PC-9 (cell line): Measurements from ENCODE around the gene ANXA6. TPM values are rescaled to one million over a fixed set of nuclear protein-coding genes. Genes with fewer than 3 reads are reported as not detected.

Experiments used
- Bru-seq: library from RNA; stranded (reverse); fragments of 400-500 nt; gene quantifications from one replicate; lab custom pipeline; 2021; lab: Mats Ljungman, UMichigan
- BruChase-seq, 2 experiments: library from RNA; stranded (reverse); fragments of 400-500 nt; gene quantifications; one replicate each; lab custom pipeline; 2021; lab: Mats Ljungman, UMichigan
- BruUV-seq: library from RNA; stranded (reverse); fragments of 400-500 nt; replicated peaks from 2 replicates; lab custom pipeline; 2021; lab: Mats Ljungman, UMichigan
- CTCF ChIA-PET: fragments of 300-600 bp; sonication (Branson Sonifier 250); formaldehyde crosslinking; loops from one replicate; lab custom pipeline; 2022; ENCODE audit warnings: antibody characterized with exemption; lab: Charles Lee
- POLR2A ChIA-PET: fragments of 300-600 bp; sonication (Branson Sonifier 250); formaldehyde crosslinking; loops from one replicate; lab custom pipeline; 2022; ENCODE audit warnings: antibody characterized with exemption; ENCODE audit not compliant: unreplicated experiment; lab: Charles Lee
- DNase-seq, 2 experiments: peaks; one replicate each; pipeline versions ENCODE4 v3.0.0 to v3.0.0-alpha.2; 2015 to 2022; ENCODE audit warnings: mixed read lengths in 1 of 2
- H2AFZ ChIP-seq: fragments of 200-600 bp; sonication (generic); 2 replicates; pipeline ENCODE4 v1.8.1; 2017; ENCODE audit warnings: antibody characterized with exemption
- H3F3A ChIP-seq: fragments of 200-600 bp; sonication (generic); 2 replicates; pipeline ENCODE4 v1.8.1; 2017; ENCODE audit warnings: antibody characterized with exemption, mild to moderate bottlenecking, low read depth; ENCODE audit not compliant: insufficient read depth
- H3K27ac ChIP-seq: fragments of 200-600 bp; sonication (generic); 2 replicates; pipeline ENCODE4 v1.6.1; 2016; ENCODE audit warnings: mixed run types
- H3K27me3 ChIP-seq: fragments of 200-600 bp; sonication (generic); 2 replicates; pipeline ENCODE4 v1.6.1; 2016; ENCODE audit warnings: low read depth, mixed run types; ENCODE audit not compliant: insufficient read depth
- H3K36me3 ChIP-seq: fragments of 200-600 bp; sonication (generic); 2 replicates; pipeline ENCODE4 v1.6.1; 2016; ENCODE audit warnings: low read depth, mixed run types
- H3K4me1 ChIP-seq: fragments of 200-600 bp; sonication (generic); replicated peaks from 2 replicates; pipeline ENCODE4 v1.6.1; 2016; ENCODE audit warnings: mixed run types; ENCODE audit not compliant: insufficient read depth
- H3K4me2 ChIP-seq: fragments of 200-600 bp; sonication (generic); 2 replicates; pipeline ENCODE4 v1.6.1; 2017; ENCODE audit warnings: mixed run types
- H3K4me3 ChIP-seq: fragments of 200-600 bp; sonication (generic); 2 replicates; pipeline ENCODE4 v1.6.1; 2016; ENCODE audit warnings: mixed run types
- H3K79me2 ChIP-seq: fragments of 200-600 bp; sonication (generic); 2 replicates; pipeline ENCODE4 v1.6.1; 2017; ENCODE audit warnings: low read depth, mixed run types
- H3K9me2 ChIP-seq: fragments of 200-600 bp; sonication (generic); 2 replicates; pipeline ENCODE4 v1.8.1; 2017; ENCODE audit warnings: mild to moderate bottlenecking; ENCODE audit not compliant: insufficient read depth
- H3K9me3 ChIP-seq: fragments of 200-600 bp; sonication (generic); 2 replicates; pipeline ENCODE4 v1.8.1; 2016; ENCODE audit warnings: low read depth; ENCODE audit not compliant: insufficient read depth
- H4K20me1 ChIP-seq: fragments of 200-600 bp; sonication (generic); 2 replicates; pipeline ENCODE4 v1.8.1; 2017; ENCODE audit not compliant: insufficient read depth
- CTCF ChIP-seq: fragments of 200-600 bp; sonication (generic); conservative IDR thresholded peaks from 2 replicates; pipeline ENCODE4 v1.6.1; 2017; ENCODE audit warnings: mixed run types, antibody characterized with exemption, mild to moderate bottlenecking, moderate library complexity
- EZH2 ChIP-seq: fragments of 200-600 bp; sonication (generic); IDR thresholded peaks from 2 replicates; pipeline ENCODE4 v1.8.0; 2017; ENCODE audit warnings: antibody characterized with exemption, low read depth
- intact Hi-C: fragments of 100-400 bp; cut with micrococcal nuclease; formaldehyde crosslinking; loops from one replicate; pipeline ENCODE4 v1.10.0; 2022; ENCODE audit not compliant: unreplicated experiment
- long read RNA-seq: library from polyadenylated mRNA; stranded (forward); transcript quantifications from one replicate; pipeline ENCODE4 v2.0.0, GENCODE V29; 2022
- total RNA-seq: library from RNA; stranded (reverse); gene quantifications from 2 replicates; pipeline ENCODE4 v1.2.3, GENCODE V29; 2021

The ANXA6 gene
- total RNA-seq (18.0 and 22.4 TPM in 2 replicates), Bru-seq, nascent RNA (percentile 38 among the genes with signal in this experiment), BruChase-seq, experiment 1, labeled RNA remaining after a 2-hour chase (percentile 31 among the genes with signal in this experiment), BruChase-seq, experiment 2, labeled RNA remaining after a 6-hour chase (percentile 38 among the genes with signal in this experiment)
- long read RNA-seq, partial matches to known transcripts = 2 of 6 reads
- long read RNA-seq, other reads (novel, unspliced or antisense) = 4 of 6 reads

- H3K27ac ChIP-seq = no peak within 1 kb of the TSS
- H3K27me3 ChIP-seq = peaks cover 6% of the 10 kb centered on the region; the same call in 1 of the 2 replicates
- peak; percentile 43 to 76 for DNase-seq
- peak within 1 kb of the TSS; percentile 73 for H3K4me2 ChIP-seq
- H4K20me1 ChIP-seq = no peaks in the 10 kb centered on the region
- CTCF ChIA-PET = interaction anchor here (0.6 kb wide), 2 partner anchors 66 to 117 kb away, joined by 4 to 5 read pairs; partner anchors contain the start of gene CCDC69
- intact Hi-C loops = loop anchor here (2.0 kb wide), 1 partner anchor 31 kb away; no protein-coding TSS in a partner anchor
- H3K79me2 ChIP-seq = no peaks in the 10 kb centered on the region
- no peaks in the 10 kb centered on the region for H3K36me3 ChIP-seq
- peak within 1 kb of the TSS; percentile 53 for H3K4me3 ChIP-seq
- peak within 1 kb of the TSS; percentile 67 for H2AFZ ChIP-seq
- TF ChIP-seq CTCF (no peak), EZH2 (no peak)
- POLR2A ChIA-PET = interaction anchor here (0.5 to 0.9 kb wide), 3 partner anchors 77 to 617 kb away, joined by 3 to 7 read pairs (median 3); partner anchors contain the start of gene TNIP1
- H3K9me3 ChIP-seq = no peaks in the 10 kb centered on the region
- BruUV-seq = no TSS peak
- no peaks in the 10 kb centered on the region for H3K4me1 ChIP-seq
- no peaks in the 10 kb centered on the region for H3F3A ChIP-seq
- no peaks in the 10 kb centered on the region for H3K9me2 ChIP-seq
Measured at GRCh38 chr5:151157426-151158286, at the start of gene ANXA6. Gene ANXA6 (minus strand): TSS chr5:151157779. CDS start chr5:151147901, 9,878 bp downstream.

- Histone ChIP-seq H2AFZ (no peak overlapping the region), H3K9me3 (no peaks in the 10 kb centered on the region), H3K4me1 (no peaks in the 10 kb centered on the region), H3F3A (no peaks in the 10 kb centered on the region), H3K4me2 (no peak overlapping the region), H3K27me3 (no peaks in the 10 kb centered on the region), H3K79me2 (no peaks in the 10 kb centered on the region), H4K20me1 (no peaks in the 10 kb centered on the region), H3K36me3 (no peaks in the 10 kb centered on the region), H3K9me2 (no peaks in the 10 kb centered on the region), H3K27ac (no peak overlapping the region), H3K4me3 (no peak overlapping the region)
- no peak for DNase-seq
- intact Hi-C loops = no loop called here
- POLR2A ChIA-PET = no interaction called here
- BruUV-seq = no TSS peak
- TF ChIP-seq CTCF (no peak), EZH2 (no peak)
- CTCF ChIA-PET = no interaction called here
Measured at GRCh38 chr5:151205411-151205810, 47.8 kb upstream of the ANXA6 start.

- POLR2A ChIA-PET = no interaction called here
- CTCF ChIA-PET = no interaction called here
Measured at GRCh38 chr5:151204051-151204450, 46.5 kb upstream of the ANXA6 start.

More at GRCh38 chr5:151204051-151204450, 46.5 kb upstream of the ANXA6 start:
- Histone ChIP-seq H3K4me2 (no peak overlapping the region), H3K9me2 (no peaks in the 10 kb centered on the region), H3K36me3 (no peaks in the 10 kb centered on the region), H3K79me2 (no peaks in the 10 kb centered on the region), H3F3A (no peaks in the 10 kb centered on the region), H4K20me1 (no peaks in the 10 kb centered on the region), H3K9me3 (no peaks in the 10 kb centered on the region), H3K4me3 (no peak overlapping the region), H3K4me1 (no peaks in the 10 kb centered on the region), H2AFZ (no peak overlapping the region), H3K27me3 (no peaks in the 10 kb centered on the region), H3K27ac (no peak overlapping the region)
- intact Hi-C loops = no loop called here
- DNase-seq = no peak
- TF ChIP-seq EZH2 (no peak), CTCF (no peak)
- no TSS peak for BruUV-seq
